Lung (tissue), 12 donors: ENCODE data around the gene RGS3. TPM values are rescaled to one million over a fixed set of nuclear protein-coding genes. Genes with fewer than 3 reads are reported as not detected.

Source experiments
- ATAC-seq: fragments of 200-7000 bp; cut with Tn5 transposase; one replicate; pipeline ENCODE4 v1.9.1; 2020; ENCODE audit warnings: moderate number of reproducible peaks; ENCODE audit not compliant: insufficient read depth, low FRiP score
- DNase-seq, 3 donors: peaks; one replicate each; pipeline ENCODE4 v3.0.0-alpha.2; 2013 to 2017
- H3K27ac ChIP-seq, 2 donors: one replicate each; pipeline ENCODE4 v1.5.1; 2013; ENCODE audit warnings: mild to moderate bottlenecking in 2 of 2, moderate library complexity in 2 of 2, control low read depth in 1 of 2, inconsistent platforms in 1 of 2, low read depth in 1 of 2, low read length in 1 of 2
- H3K27me3 ChIP-seq, 3 donors: one replicate each; pipeline ENCODE4 v1.5.1; 2013; ENCODE audit warnings: low read length in 2 of 3; ENCODE audit not compliant: control insufficient read depth in 3 of 3, insufficient read depth in 3 of 3
- H3K36me3 ChIP-seq, 4 donors: one replicate each; pipeline ENCODE4 v1.5.1; 2013; ENCODE audit warnings: low read length in 4 of 4, mild to moderate bottlenecking in 1 of 4, moderate library complexity in 1 of 4; ENCODE audit not compliant: control insufficient read depth in 4 of 4, insufficient read depth in 4 of 4
- H3K4me1 ChIP-seq, 5 donors: one replicate each; pipeline ENCODE4 v1.5.1; 2013; ENCODE audit warnings: low read length in 5 of 5, mild to moderate bottlenecking in 2 of 5, moderate library complexity in 1 of 5; ENCODE audit not compliant: control insufficient read depth in 5 of 5, insufficient read depth in 5 of 5
- H3K4me3 ChIP-seq: one replicate; pipeline ENCODE4 v1.5.1; 2013; ENCODE audit warnings: mild to moderate bottlenecking, control low read depth, moderate library complexity
- H3K9ac ChIP-seq, 2 donors: one replicate each; pipeline ENCODE4 v1.5.1; 2013; ENCODE audit warnings: low read length in 2 of 2, control low read depth in 1 of 2; ENCODE audit not compliant: insufficient read depth in 1 of 2
- H3K9me3 ChIP-seq, 4 donors: one replicate each; pipeline ENCODE4 v1.5.1; 2013; ENCODE audit warnings: low read length in 3 of 4, mild to moderate bottlenecking in 1 of 4, moderate library complexity in 1 of 4; ENCODE audit not compliant: control insufficient read depth in 4 of 4, insufficient read depth in 3 of 4
- CTCF ChIP-seq: IDR thresholded peaks from 2 replicates; pipeline ENCODE4 v1.5.1; 2012; ENCODE audit warnings: mild to moderate bottlenecking; ENCODE audit errors: control extremely low read depth, extremely low read depth
- WGBS, 2 donors: extraction: QIAGEN DNeasy Blood & Tissue Kit; methylation state at CpG; one replicate each; pipeline ENCODE4 v1.1.7; 2013; 5-methylcytosine and 5-hydroxymethylcytosine counted together
- polyA plus RNA-seq, 2 donors: library from polyadenylated mRNA; stranded (reverse); fragments of 200-250 nt; gene quantifications; one replicate each; pipeline ENCODE4 v1.2.1, GENCODE V29; 2013
- total RNA-seq, 2 donors: library from RNA; depleted of rRNA in 1 of 2; stranded (reverse); fragments of >200 nt in 1 of 2; gene quantifications; one replicate each; pipeline ENCODE4 v1.2.1, GENCODE V29; 2014 to 2021
- donor health status: control.
- donor health status: control.
- donor health status: Bipolar disorder and iron deficiency.
- donor health status: healthy.
- donor health status: DM: yes; HTN: yes; CAD: no.

The RGS3 gene
- total and polyA plus RNA-seq, 4 donors, result 43.0 to 91.8 (median 73.9) TPM

- Histone ChIP-seq H3K27ac (peak overlapping the region in 1 of 2 donors; percentile 26), H3K27me3 (no peaks in the 10 kb centered on the region), H3K36me3 (no peaks in the 10 kb centered on the region), H3K4me3 (no peak overlapping the region), H3K9me3 (no peaks in the 10 kb centered on the region), H3K4me1 (peaks cover 0 to 58% (median 13%) of the 10 kb centered on the region in 5 donors), H3K9ac (no peak overlapping the region)
- WGBS, 2 donors, result 80 to 85% methylated on average over 11 of the region's 11 CpGs
- no peak for TF ChIP-seq CTCF
- DNase-seq (peak in 2 of 3 donors; percentile 39 to 60), ATAC-seq (no peak)
These were observed 170.5 kb downstream of the RGS3 start for GRCh38 chr9:113633782-113634595.

GRCh38 chr9:113634596-113635515 lies 171.3 kb downstream of the RGS3 start:
- no peak for TF ChIP-seq CTCF
- H3K4me1 ChIP-seq, result peaks cover 0 to 58% (median 13%) of the 10 kb centered on the region in 5 donors
- H3K4me3 ChIP-seq, result no peak overlapping the region
- H3K9ac ChIP-seq, result no peak overlapping the region
- WGBS, 2 donors, result 58 to 75% methylated on average over 10 of the region's 10 CpGs
- peak overlapping the region in 1 of 2 donors; percentile 2 for H3K27ac ChIP-seq
- no peaks in the 10 kb centered on the region for H3K9me3 ChIP-seq
- no peaks in the 10 kb centered on the region for H3K36me3 ChIP-seq
- DNase-seq (peak in 2 of 3 donors; percentile 35 to 52), ATAC-seq (no peak)
- no peaks in the 10 kb centered on the region for H3K27me3 ChIP-seq

- H3K36me3 ChIP-seq, result no peaks in the 10 kb centered on the region
- H3K27me3 ChIP-seq, result no peaks in the 10 kb centered on the region
- ATAC-seq, result no peak
- TF ChIP-seq CTCF, result no peak
- no peak overlapping the region for H3K9ac ChIP-seq
- DNase-seq, result no peak
- no peaks in the 10 kb centered on the region for H3K9me3 ChIP-seq
- 86 to 92% methylated on average over 5 of the region's 5 CpGs for WGBS, 2 donors
- H3K4me3 ChIP-seq, result no peak overlapping the region
- peaks cover 0 to 57% (median 13%) of the 10 kb centered on the region in 5 donors for H3K4me1 ChIP-seq
- no peak overlapping the region for H3K27ac ChIP-seq
These were observed 172.1 kb downstream of the RGS3 start for GRCh38 chr9:113635586-113635985.
